Muscle layer of colon (tissue), 2 donors: ENCODE data around the gene NUDT3.
A peak's percentile ranks its signal among the peaks of the same experiment; 100 is the strongest.

Experiments used
- H3K27ac ChIP-seq: one replicate; pipeline ENCODE4 v1.7.0; 2013; ENCODE audit warnings: low read depth, mild to moderate bottlenecking, low read length, moderate library complexity
- H3K27me3 ChIP-seq, 2 donors: one replicate each; pipeline ENCODE4 v1.7.0; 2013; ENCODE audit warnings: low read length in 2 of 2, mild to moderate bottlenecking in 2 of 2; ENCODE audit not compliant: insufficient read depth in 2 of 2, control insufficient read depth in 1 of 2
- H3K36me3 ChIP-seq: one replicate; pipeline ENCODE4 v1.7.0; 2013; ENCODE audit warnings: mild to moderate bottlenecking, low read length; ENCODE audit not compliant: insufficient read depth
- H3K4me1 ChIP-seq: one replicate; pipeline ENCODE4 v1.7.0; 2013; ENCODE audit warnings: mild to moderate bottlenecking, low read length; ENCODE audit not compliant: insufficient read depth
- H3K4me3 ChIP-seq, 2 donors: one replicate each; pipeline ENCODE4 v1.7.0; 2013; ENCODE audit warnings: low read length in 2 of 2, low read depth in 1 of 2, mild to moderate bottlenecking in 1 of 2, moderate library complexity in 1 of 2
- H3K9ac ChIP-seq: one replicate; pipeline ENCODE4 v1.7.0; 2013; ENCODE audit warnings: low read length
- H3K9me3 ChIP-seq: one replicate; pipeline ENCODE4 v1.7.0; 2013; ENCODE audit warnings: mild to moderate bottlenecking, low read length
- donor health status: abdominal sarcoma.
- donor health status: Adenocarcinoma of cecum.

The NUDT3 gene

GRCh38 chr6:34392497-34393190, at the start of gene NUDT3:
Gene NUDT3, minus strand, starts transcription at chr6:34392669. Its CDS starts 307 bp downstream, at chr6:34392362.
- Histone ChIP-seq H3K36me3 (no peaks in the 10 kb centered on the region), H3K4me3 (peak within 1 kb of the TSS; percentile 83 to 92), H3K27me3 (no peaks in the 10 kb centered on the region), H3K9ac (peak within 1 kb of the TSS; percentile 67), H3K4me1 (peaks cover 31% of the 10 kb centered on the region), H3K27ac (peak within 1 kb of the TSS; percentile 89), H3K9me3 (no peaks in the 10 kb centered on the region)

GRCh38 chr6:34441526-34441925, 49.1 kb upstream of the NUDT3 start:
- Histone ChIP-seq H3K4me1 (no peaks in the 10 kb centered on the region), H3K27me3 (no peaks in the 10 kb centered on the region), H3K4me3 (no peak overlapping the region), H3K9ac (no peak overlapping the region), H3K9me3 (no peaks in the 10 kb centered on the region), H3K36me3 (no peaks in the 10 kb centered on the region), H3K27ac (no peak overlapping the region)

- Histone ChIP-seq H3K27ac (no peak overlapping the region), H3K27me3 (no peaks in the 10 kb centered on the region)
These were observed 47.0 kb upstream of the NUDT3 start for GRCh38 chr6:34439442-34439841.

GRCh38 chr6:34438705-34439104, 46.2 kb upstream of the NUDT3 start:
- no peak overlapping the region for H3K27ac ChIP-seq
- no peaks in the 10 kb centered on the region for H3K27me3 ChIP-seq
- no peak overlapping the region for H3K9ac ChIP-seq
- H3K4me3 ChIP-seq = no peak overlapping the region
- H3K36me3 ChIP-seq = no peaks in the 10 kb centered on the region
- no peaks in the 10 kb centered on the region for H3K9me3 ChIP-seq
- H3K4me1 ChIP-seq = no peaks in the 10 kb centered on the region

More at GRCh38 chr6:34439442-34439841, 47.0 kb upstream of the NUDT3 start:
- Histone ChIP-seq H3K9me3 (no peaks in the 10 kb centered on the region), H3K36me3 (no peaks in the 10 kb centered on the region), H3K4me3 (no peak overlapping the region), H3K9ac (no peak overlapping the region), H3K4me1 (no peaks in the 10 kb centered on the region)

- Histone ChIP-seq H3K27me3 (no peaks in the 10 kb centered on the region), H3K4me1 (no peaks in the 10 kb centered on the region), H3K9ac (no peak overlapping the region), H3K27ac (no peak overlapping the region), H3K36me3 (no peaks in the 10 kb centered on the region), H3K9me3 (no peaks in the 10 kb centered on the region), H3K4me3 (no peak overlapping the region)
These were observed 45.1 kb upstream of the NUDT3 start for GRCh38 chr6:34437644-34437970.

GRCh38 chr6:34436803-34437643, 44.6 kb upstream of the NUDT3 start:
- H3K27me3 ChIP-seq = no peaks in the 10 kb centered on the region
- H3K36me3 ChIP-seq = no peaks in the 10 kb centered on the region
- H3K4me1 ChIP-seq = no peaks in the 10 kb centered on the region
- H3K9me3 ChIP-seq = no peaks in the 10 kb centered on the region
- no peak overlapping the region for H3K9ac ChIP-seq
- no peak overlapping the region for H3K4me3 ChIP-seq
- no peak overlapping the region for H3K27ac ChIP-seq

GRCh38 chr6:34435916-34436315, 43.4 kb upstream of the NUDT3 start:
- H3K4me3 ChIP-seq = no peak overlapping the region
- no peaks in the 10 kb centered on the region for H3K9me3 ChIP-seq
- H3K9ac ChIP-seq = no peak overlapping the region
- no peaks in the 10 kb centered on the region for H3K27me3 ChIP-seq
- no peak overlapping the region for H3K27ac ChIP-seq
- no peaks in the 10 kb centered on the region for H3K4me1 ChIP-seq
- H3K36me3 ChIP-seq = no peaks in the 10 kb centered on the region

GRCh38 chr6:34425498-34426410, 33.3 kb upstream of the NUDT3 start, which contains the start of gene RPS10:
Gene RPS10, minus strand, starts transcription at chr6:34426069. Its CDS starts 848 bp downstream, at chr6:34425221.
- peak within 1 kb of the TSS; percentile 86 for H3K27ac ChIP-seq
- peak within 1 kb of the TSS; percentile 96 for H3K9ac ChIP-seq
- H3K36me3 ChIP-seq = peaks cover 37% of the 10 kb centered on the region
- peak within 1 kb of the TSS; percentile 55 to 77 for H3K4me3 ChIP-seq
- no peaks in the 10 kb centered on the region for H3K27me3 ChIP-seq
- H3K4me1 ChIP-seq = peaks cover 13% of the 10 kb centered on the region
- H3K9me3 ChIP-seq = no peaks in the 10 kb centered on the region

GRCh38 chr6:34425132-34425497, 32.6 kb upstream of the NUDT3 start:
- Histone ChIP-seq H3K9me3 (no peaks in the 10 kb centered on the region), H3K27ac (peak overlapping the region; percentile 86), H3K36me3 (peaks cover 43% of the 10 kb centered on the region), H3K4me1 (peaks cover 13% of the 10 kb centered on the region), H3K4me3 (peak overlapping the region; percentile 47 to 77), H3K9ac (peak overlapping the region; percentile 96), H3K27me3 (no peaks in the 10 kb centered on the region)

GRCh38 chr6:34424200-34425131, 32.0 kb upstream of the NUDT3 start:
- Histone ChIP-seq H3K27me3 (no peaks in the 10 kb centered on the region), H3K4me3 (peak overlapping the region in 1 of 2 donors; percentile 77), H3K9ac (peak overlapping the region; percentile 96), H3K4me1 (peaks cover 13% of the 10 kb centered on the region), H3K36me3 (peaks cover 44% of the 10 kb centered on the region), H3K9me3 (no peaks in the 10 kb centered on the region), H3K27ac (peak overlapping the region; percentile 86)
